Transverse colon (tissue), 4 donors: ENCODE measurements around the gene BACE1. TPM values are rescaled to one million over a fixed set of nuclear protein-coding genes. Genes with fewer than 3 reads are reported as not detected.

Experiments
- DNase-seq: peaks from one replicate; pipeline ENCODE4 v3.0.0-alpha.2; 2019
- H3K27ac ChIP-seq, 4 donors: fragments of 200-600 bp; sonication (generic); 2 replicates each; pipeline ENCODE4 v1.5.1; 2016 to 2018; ENCODE audit warnings: inconsistent platforms in 4 of 4
- H3K27me3 ChIP-seq: fragments of 200-600 bp; sonication (generic); 2 replicates; pipeline ENCODE4 v1.5.1; 2017; ENCODE audit warnings: inconsistent platforms
- H3K36me3 ChIP-seq, 4 donors: fragments of 200-600 bp; sonication (generic); 2 replicates each; pipeline ENCODE4 v1.5.1; 2017 to 2019; ENCODE audit warnings: inconsistent platforms in 4 of 4
- H3K4me1 ChIP-seq, 4 donors: fragments of 200-600 bp; sonication (generic); 2 replicates each; pipeline ENCODE4 v1.5.1; 2017 to 2020; ENCODE audit warnings: inconsistent platforms in 4 of 4
- H3K4me3 ChIP-seq, 4 donors: fragments of 200-600 bp; sonication (generic); 1 replicate in 1 of 4; 2 replicates in 3 of 4; pipeline versions ENCODE4 v1.5.1 to v1.6.1; 2017 to 2019; ENCODE audit warnings: inconsistent platforms in 4 of 4
- H3K9me3 ChIP-seq, 2 donors: fragments of 200-600 bp; sonication (generic); 2 replicates each; pipeline ENCODE4 v1.5.1; 2017 to 2019; ENCODE audit warnings: inconsistent platforms in 2 of 2
- CTCF ChIP-seq, 5 experiments: fragments of 200-600 bp in 3 of 5; fragments of 450-650 bp in 2 of 5; sonication (generic) in 3 of 5; IDR thresholded peaks; 1 replicate in 2 of 5; 2 replicates in 3 of 5; pipeline ENCODE4 v1.5.1; 2016 to 2017; ENCODE audit warnings: antibody characterized with exemption in 5 of 5, inconsistent platforms in 3 of 5, mild to moderate bottlenecking in 2 of 5, moderate library complexity in 1 of 5
- EP300 ChIP-seq: sonication (generic); formaldehyde crosslinking; IDR thresholded peaks from one replicate; pipeline ENCODE4 v1.6.1; 2017; ENCODE audit warnings: antibody characterized with exemption, low read depth
- POLR2A ChIP-seq: fragments of 450-650 bp; IDR thresholded peaks from one replicate; pipeline ENCODE4 v1.6.1; 2016; ENCODE audit warnings: antibody characterized with exemption, mild to moderate bottlenecking, moderate library complexity
- POLR2AphosphoS5 ChIP-seq, 3 donors: sonication (generic); formaldehyde crosslinking; IDR thresholded peaks; one replicate each; pipeline ENCODE4 v1.6.1; 2016; ENCODE audit warnings: antibody characterized with exemption in 3 of 3
- WGBS, 2 donors: methylation state at CpG; one replicate each; pipeline ENCODE4 v1.1.5; 2018; ENCODE audit warnings: low coverage in 1 of 2; 5-methylcytosine and 5-hydroxymethylcytosine counted together
- in situ Hi-C, 4 donors: fragments of 200-750 bp; cut with MboI; loops; one replicate each; pipeline versions ENCODE4 v1.15.0 to v1.15.1; 2017; ENCODE audit warnings: low sequenced_read_pairs in 3 of 4, low pct_ligation_motif_present in 1 of 4, low pct_unique_long_range_greater_than_20kb in 1 of 4
- intact Hi-C: fragments of 100-400 bp; cut with DNase I; formaldehyde crosslinking; loops from one replicate; pipeline ENCODE4 v1.15.1; 2023; ENCODE audit warnings: low total_unique reads
- total RNA-seq, 4 donors: library from RNA; depleted of rRNA; stranded (reverse); fragments of >200 nt; gene quantifications; one replicate each; pipeline ENCODE4 v1.1.0, GENCODE V29; 2016

Gene BACE1
- total RNA-seq, 4 donors from 2014 or later: 6.0 to 6.7 (median 6.5) TPM

GRCh38 chr11:117287668-117288067, 28.4 kb downstream of the BACE1 start:
- no peak for TF ChIP-seq POLR2A
- TF ChIP-seq POLR2AphosphoS5 (IDR thresholded peaks at IDR 0.05): no peak
- TF ChIP-seq EP300: no peak
- no peak for TF ChIP-seq CTCF (IDR thresholded peaks at IDR 0.05)
- Histone ChIP-seq H3K4me1 (no peaks in the 10 kb centered on the region), H3K27ac (no peak overlapping the region), H3K27me3 (no peaks in the 10 kb centered on the region), H3K4me3 (no peak overlapping the region), H3K36me3 (peaks cover 0 to 46% (median 15%) of the 10 kb centered on the region in 4 donors), H3K9me3 (no peaks in the 10 kb centered on the region)
- WGBS, 2 donors: 50 to 70% methylated on average over 1 to 3 of the region's 3 CpGs
- intact Hi-C loops: no loop called here
- no peak for DNase-seq
- in situ Hi-C loops: no loop called here

GRCh38 chr11:117286588-117286987, 29.5 kb downstream of the BACE1 start:
- TF ChIP-seq EP300 (no peak), POLR2A (no peak), CTCF (IDR thresholded peaks at IDR 0.05) (no peak), POLR2AphosphoS5 (IDR thresholded peaks at IDR 0.05) (no peak)
- in situ Hi-C loops (no loop called here), intact Hi-C loops (no loop called here)
- no peaks in the 10 kb centered on the region for H3K27me3 ChIP-seq
- H3K9me3 ChIP-seq: no peaks in the 10 kb centered on the region
- peaks cover 0 to 54% (median 16%) of the 10 kb centered on the region in 4 donors for H3K36me3 ChIP-seq
- WGBS, 2 donors: 85 to 86% methylated on average over 2 of the region's 2 CpGs
- H3K4me3 ChIP-seq: no peak overlapping the region
- no peak for DNase-seq
- no peak overlapping the region for H3K27ac ChIP-seq
- H3K4me1 ChIP-seq: no peaks in the 10 kb centered on the region

- 88 to 94% methylated on average over 1 to 2 of the region's 2 CpGs for WGBS, 2 donors
Observed at GRCh38 chr11:117284053-117284452, 32.0 kb downstream of the BACE1 start.

GRCh38 chr11:117282956-117283355, 33.1 kb downstream of the BACE1 start:
- no peak overlapping the region for H3K27ac ChIP-seq
- in situ Hi-C loops: no loop called here

More at GRCh38 chr11:117284053-117284452, 32.0 kb downstream of the BACE1 start:
- TF ChIP-seq POLR2AphosphoS5 (IDR thresholded peaks at IDR 0.05): no peak
- TF ChIP-seq POLR2A: no peak
- TF ChIP-seq CTCF (IDR thresholded peaks at IDR 0.05): no peak
- no peak for TF ChIP-seq EP300
- no peaks in the 10 kb centered on the region for H3K27me3 ChIP-seq
- no peaks in the 10 kb centered on the region for H3K4me1 ChIP-seq
- DNase-seq: no peak
- H3K27ac ChIP-seq: no peak overlapping the region
- H3K4me3 ChIP-seq: no peak overlapping the region
- H3K36me3 ChIP-seq: peaks cover 0 to 64% (median 16%) of the 10 kb centered on the region in 4 donors
- in situ Hi-C loops: no loop called here
- H3K9me3 ChIP-seq: no peaks in the 10 kb centered on the region
- intact Hi-C loops: no loop called here

More at GRCh38 chr11:117282956-117283355, 33.1 kb downstream of the BACE1 start:
- DNase-seq: no peak
- Histone ChIP-seq H3K9me3 (no peaks in the 10 kb centered on the region), H3K27me3 (no peaks in the 10 kb centered on the region), H3K4me3 (no peak overlapping the region), H3K4me1 (no peaks in the 10 kb centered on the region), H3K36me3 (peaks cover 0 to 56% (median 16%) of the 10 kb centered on the region in 4 donors)
- intact Hi-C loops: no loop called here
- no peak for TF ChIP-seq CTCF (IDR thresholded peaks at IDR 0.05)
- TF ChIP-seq POLR2A: no peak
- no peak for TF ChIP-seq POLR2AphosphoS5 (IDR thresholded peaks at IDR 0.05)
- TF ChIP-seq EP300: no peak
- WGBS, 2 donors: 93 to 98% methylated on average over 2 to 3 of the region's 3 CpGs
